ENCODE measurements around the gene MYO1D.

- no peak for TF ChIP-seq JUN (CRISPR knock-in tag; IDR thresholded peaks at IDR 0.05)
- no peak for TF ChIP-seq CTCF (IDR thresholded peaks at IDR 0.05)
- TF ChIP-seq NFYB (CRISPR knock-in tag; conservative IDR thresholded peaks at IDR 0.05; ENCODE audit: low read depth) = no peak
- TF ChIP-seq ATF2 (CRISPR knock-in tag; IDR thresholded peaks at IDR 0.05; ENCODE audit: borderline replicate concordance, low read depth) = no peak
These were observed 430.0 kb downstream of the MYO1D start for GRCh38 chr17:32446949-32447348.
